Nephron (organoid): ENCODE results near the gene ARTN.

Experiments used
- H3K27ac Mint-ChIP-seq, 3 experiments: 2 replicates each; pipeline ENCODE4 v1.8.0; 2020; ENCODE audit warnings: mixed read lengths in 3 of 3, mild to moderate bottlenecking in 2 of 3, moderate library complexity in 1 of 3
- H3K27me3 Mint-ChIP-seq: 2 replicates; pipeline ENCODE4 v1.8.0; 2021; ENCODE audit warnings: low read depth, mild to moderate bottlenecking, moderate library complexity, mixed read lengths
- H3K36me3 Mint-ChIP-seq: 2 replicates; pipeline ENCODE4 v1.8.0; 2020; ENCODE audit warnings: low read depth, mixed read lengths
- H3K4me1 Mint-ChIP-seq: 2 replicates; pipeline ENCODE4 v1.8.0; 2020; ENCODE audit warnings: mixed read lengths
- H3K4me3 Mint-ChIP-seq, 3 experiments: 2 replicates each; pipeline ENCODE4 v1.8.0; 2020; ENCODE audit warnings: mild to moderate bottlenecking in 3 of 3, mixed read lengths in 3 of 3, moderate library complexity in 2 of 3
- H3K9me3 Mint-ChIP-seq: 2 replicates; pipeline ENCODE4 v1.8.0; 2020; ENCODE audit warnings: mixed read lengths
- TF ChIP-seq, protein P1 (sequence below), 3 experiments: fragments of 200-600 bp; sonication (generic); IDR thresholded peaks; one replicate each; pipeline ENCODE4 v1.5.0; 2021; ENCODE audit warnings: antibody characterized with exemption in 3 of 3; ENCODE audit not compliant: unreplicated experiment in 3 of 3

Gene ARTN, protein sequence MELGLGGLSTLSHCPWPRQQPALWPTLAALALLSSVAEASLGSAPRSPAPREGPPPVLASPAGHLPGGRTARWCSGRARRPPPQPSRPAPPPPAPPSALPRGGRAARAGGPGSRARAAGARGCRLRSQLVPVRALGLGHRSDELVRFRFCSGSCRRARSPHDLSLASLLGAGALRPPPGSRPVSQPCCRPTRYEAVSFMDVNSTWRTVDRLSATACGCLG

DNA sequence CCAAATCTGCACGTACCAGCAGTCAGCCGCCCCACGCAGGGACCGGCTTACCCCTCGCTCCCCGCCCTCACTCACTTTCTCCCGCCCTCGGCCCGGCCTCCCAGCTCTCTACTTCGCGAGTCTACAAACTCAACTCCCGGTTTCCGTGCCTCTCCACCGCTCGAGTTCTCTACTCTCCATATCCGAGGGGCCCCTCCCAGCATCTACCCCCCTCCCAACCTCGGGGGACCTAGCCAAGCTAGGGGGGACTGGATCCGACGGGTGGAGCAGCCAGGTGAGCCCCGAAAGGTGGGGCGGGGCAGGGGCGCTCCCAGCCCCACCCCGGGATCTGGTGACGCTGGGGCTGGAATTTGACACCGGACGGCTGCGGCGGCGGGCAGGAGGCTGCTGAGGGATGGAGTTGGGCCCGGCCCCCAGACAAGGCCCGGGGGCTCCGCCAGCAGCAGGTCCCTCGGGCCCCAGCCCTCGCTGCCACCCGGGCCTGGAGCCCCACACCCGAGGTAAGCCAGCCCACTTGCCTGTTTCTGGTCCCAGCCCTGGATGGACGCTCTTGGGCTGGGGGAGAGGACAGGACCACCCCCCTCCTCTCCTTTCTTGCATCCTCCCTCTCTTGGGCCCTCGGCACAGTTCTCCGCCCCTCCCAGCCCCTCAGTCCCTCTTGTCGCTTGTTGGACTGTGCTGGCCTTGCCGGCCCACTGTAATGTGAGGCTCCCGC, at the start of gene ARTN:
Gene ARTN, plus strand, starts transcription at position 416 of the 715 bp plus-strand sequence. CDS start 1,856 bp downstream, outside the sequence.
- Mint-ChIP-seq H3K9me3 (no peaks in the 10 kb centered on the region), H3K36me3 (no peaks in the 10 kb centered on the region), H3K27ac (peak within 1 kb of the TSS in 2 of 3 experiments; percentile 17 to 55), H3K4me3 (peak within 1 kb of the TSS; percentile 68 to 80 (median 79)), H3K4me1 (peaks cover 16% of the 10 kb centered on the region), H3K27me3 (peaks cover 40% of the 10 kb centered on the region)
- TF ChIP-seq, protein P1, sequence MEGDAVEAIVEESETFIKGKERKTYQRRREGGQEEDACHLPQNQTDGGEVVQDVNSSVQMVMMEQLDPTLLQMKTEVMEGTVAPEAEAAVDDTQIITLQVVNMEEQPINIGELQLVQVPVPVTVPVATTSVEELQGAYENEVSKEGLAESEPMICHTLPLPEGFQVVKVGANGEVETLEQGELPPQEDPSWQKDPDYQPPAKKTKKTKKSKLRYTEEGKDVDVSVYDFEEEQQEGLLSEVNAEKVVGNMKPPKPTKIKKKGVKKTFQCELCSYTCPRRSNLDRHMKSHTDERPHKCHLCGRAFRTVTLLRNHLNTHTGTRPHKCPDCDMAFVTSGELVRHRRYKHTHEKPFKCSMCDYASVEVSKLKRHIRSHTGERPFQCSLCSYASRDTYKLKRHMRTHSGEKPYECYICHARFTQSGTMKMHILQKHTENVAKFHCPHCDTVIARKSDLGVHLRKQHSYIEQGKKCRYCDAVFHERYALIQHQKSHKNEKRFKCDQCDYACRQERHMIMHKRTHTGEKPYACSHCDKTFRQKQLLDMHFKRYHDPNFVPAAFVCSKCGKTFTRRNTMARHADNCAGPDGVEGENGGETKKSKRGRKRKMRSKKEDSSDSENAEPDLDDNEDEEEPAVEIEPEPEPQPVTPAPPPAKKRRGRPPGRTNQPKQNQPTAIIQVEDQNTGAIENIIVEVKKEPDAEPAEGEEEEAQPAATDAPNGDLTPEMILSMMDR (IDR thresholded peaks at IDR 0.05; ENCODE audit: unreplicated experiment in 3 of 3): no peak

DNA sequence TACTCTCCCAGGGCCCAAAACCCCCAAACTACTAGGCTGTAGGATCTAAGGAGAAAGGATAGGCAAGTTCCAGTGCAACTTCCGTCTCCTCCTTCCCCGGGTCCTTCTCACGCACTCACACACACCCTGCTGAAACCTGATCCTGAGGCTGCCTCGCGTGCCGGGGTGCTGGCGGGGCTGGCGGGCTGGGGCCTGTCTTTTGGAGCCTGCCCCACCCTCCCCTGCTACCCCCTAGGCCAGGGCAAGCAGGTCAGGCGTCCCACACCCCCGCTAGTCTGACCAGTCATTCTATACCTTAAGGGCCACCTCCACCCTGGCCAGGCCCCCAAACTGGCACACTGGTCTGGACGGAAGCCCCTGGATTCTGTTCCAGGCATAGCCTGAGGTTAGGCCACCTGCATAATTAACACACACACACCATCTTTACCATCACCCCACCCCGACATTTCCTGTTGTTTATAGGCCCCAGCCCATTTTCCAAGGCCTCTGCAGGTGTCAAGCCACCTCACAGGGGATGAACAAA, 48.3 kb upstream of the ARTN start:
- TF ChIP-seq, protein P1 (IDR thresholded peaks at IDR 0.05; ENCODE audit: unreplicated experiment in 3 of 3): no peak
- peaks cover 33% of the 10 kb centered on the region for H3K4me1 Mint-ChIP-seq
- H3K27ac Mint-ChIP-seq: no peak overlapping the region
- H3K27me3 Mint-ChIP-seq: peaks cover 4% of the 10 kb centered on the region
- no peak overlapping the region for H3K4me3 Mint-ChIP-seq
- no peaks in the 10 kb centered on the region for H3K9me3 Mint-ChIP-seq
- no peaks in the 10 kb centered on the region for H3K36me3 Mint-ChIP-seq

DNA sequence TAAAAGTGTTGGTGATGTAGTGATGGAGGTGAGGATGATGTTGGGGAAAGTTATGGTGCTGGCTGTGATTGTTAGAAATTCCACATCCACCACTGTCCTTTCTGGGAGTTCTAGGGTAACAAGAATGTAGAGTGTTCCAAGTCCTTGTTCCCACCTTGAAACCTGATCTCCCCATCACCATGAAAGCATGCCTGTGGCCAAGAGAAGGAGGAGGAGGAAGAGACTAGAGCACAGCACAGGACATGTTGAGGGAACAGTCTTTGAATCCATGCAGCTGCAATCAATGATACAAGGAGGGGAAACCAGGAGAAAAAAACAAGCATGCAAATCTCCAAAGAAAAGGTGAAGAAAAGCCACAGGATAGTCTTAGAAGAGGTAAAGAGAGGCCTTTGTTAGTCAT, 45.9 kb upstream of the ARTN start:
- H3K27me3 Mint-ChIP-seq: peaks cover 4% of the 10 kb centered on the region
- TF ChIP-seq, protein P1 (IDR thresholded peaks at IDR 0.05; ENCODE audit: unreplicated experiment in 3 of 3): no peak

DNA sequence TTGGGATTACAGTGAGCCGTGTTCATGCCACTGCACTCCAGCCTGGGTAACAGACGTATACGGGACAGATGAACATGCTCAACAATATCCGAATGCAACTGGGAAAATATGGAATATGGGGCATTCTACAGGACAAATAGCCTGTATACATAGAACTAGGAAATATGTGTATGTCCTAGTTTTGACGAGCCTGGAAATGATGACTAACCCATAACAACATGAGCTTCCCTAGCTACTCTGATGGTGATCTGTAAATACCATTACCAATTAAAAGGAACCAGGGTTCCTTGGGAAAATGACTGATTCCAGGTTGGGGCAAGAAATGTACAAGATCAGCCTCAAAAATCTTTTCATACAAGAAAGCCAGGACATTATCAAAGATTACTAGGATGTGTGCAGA, 42.8 kb upstream of the ARTN start:
- H3K27me3 Mint-ChIP-seq: no peaks in the 10 kb centered on the region
- TF ChIP-seq, protein P1 (IDR thresholded peaks at IDR 0.05; ENCODE audit: unreplicated experiment in 3 of 3): no peak
- no peaks in the 10 kb centered on the region for H3K9me3 Mint-ChIP-seq
- H3K4me3 Mint-ChIP-seq: no peak overlapping the region
- H3K4me1 Mint-ChIP-seq: peaks cover 36% of the 10 kb centered on the region
- H3K36me3 Mint-ChIP-seq: peaks cover 9% of the 10 kb centered on the region
- no peak overlapping the region for H3K27ac Mint-ChIP-seq

More for the DNA sequence above, 45.9 kb upstream of the ARTN start:
- Mint-ChIP-seq H3K4me1 (peaks cover 30% of the 10 kb centered on the region), H3K27ac (no peak overlapping the region), H3K36me3 (no peaks in the 10 kb centered on the region), H3K4me3 (no peak overlapping the region), H3K9me3 (no peaks in the 10 kb centered on the region)

DNA sequence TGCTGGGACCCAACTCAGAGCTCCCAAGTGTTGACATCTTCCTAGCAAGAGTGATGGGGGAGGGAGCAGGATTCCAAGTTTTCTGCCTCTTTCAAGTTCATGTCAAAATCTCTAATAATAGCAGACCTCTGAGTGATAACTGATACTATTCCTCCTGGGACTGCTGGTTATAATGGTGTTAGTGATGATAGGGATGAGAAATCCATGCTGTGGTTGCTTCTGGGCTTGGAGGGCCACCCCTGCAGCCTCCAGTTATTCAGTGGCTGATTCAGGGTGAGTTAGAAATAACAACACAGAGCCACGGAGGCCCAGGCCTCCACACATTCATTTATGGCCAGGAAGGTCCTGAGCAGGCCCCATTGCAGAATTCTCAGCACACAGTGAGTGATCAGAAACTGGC, 40.6 kb upstream of the ARTN start:
- Mint-ChIP-seq H3K36me3 (peaks cover 19% of the 10 kb centered on the region), H3K27me3 (no peaks in the 10 kb centered on the region), H3K27ac (peak overlapping the region; percentile 54 to 98 (median 85)), H3K4me3 (no peak overlapping the region), H3K9me3 (no peaks in the 10 kb centered on the region), H3K4me1 (peaks cover 36% of the 10 kb centered on the region)
- TF ChIP-seq, protein P1 (IDR thresholded peaks at IDR 0.05; ENCODE audit: unreplicated experiment in 3 of 3): no peak
